ENCODE measurements around the gene MIEF2. TPM values are rescaled to one million over a fixed set of nuclear protein-coding genes. Genes with fewer than 3 reads are reported as not detected.
"Not testable (repeated sequence)": the region's sequence is repeated elsewhere in the genome, so short reads cannot be mapped to it uniquely, and the experiment has no call there.

The MIEF2 gene
- total and polyA plus RNA-seq, 3 experiments from 2014 or later = 5.5 to 14.1 (median 5.6) TPM

- H3K4me3 Mint-ChIP-seq = no peak overlapping the region
- CTCF ChIA-PET = no interaction called here
- Histone ChIP-seq H3K4me1 (ENCODE audit: insufficient read depth, low read length) (no peaks in the 10 kb centered on the region), H3K4me3 (ENCODE audit: low read length) (no peak overlapping the region), H3K27me3 (ENCODE audit: insufficient read depth, low read length, poor library complexity, severe bottlenecking) (no peaks in the 10 kb centered on the region), H3K9me3 (ENCODE audit: low read length) (no peaks in the 10 kb centered on the region), H3K27ac (ENCODE audit: low read depth, low read length) (no peak overlapping the region), H3K36me3 (ENCODE audit: insufficient read depth, low read length) (peaks cover 51% of the 10 kb centered on the region)
- H3K4me1 Mint-ChIP-seq = no peaks in the 10 kb centered on the region
- no peaks in the 10 kb centered on the region for H3K9me3 Mint-ChIP-seq
- no peaks in the 10 kb centered on the region for H3K27me3 Mint-ChIP-seq
- peak overlapping the region in 1 of 8 donors; percentile 29 for H3K27ac Mint-ChIP-seq
- no peak for DNase-seq
- POLR2A ChIA-PET = no interaction called here
- H3K36me3 Mint-ChIP-seq = peaks cover 3 to 85% (median 15%) of the 10 kb centered on the region in 3 donors
These were observed 21.3 kb downstream of the MIEF2 start for GRCh38 chr17:18281788-18282187.

DNA sequence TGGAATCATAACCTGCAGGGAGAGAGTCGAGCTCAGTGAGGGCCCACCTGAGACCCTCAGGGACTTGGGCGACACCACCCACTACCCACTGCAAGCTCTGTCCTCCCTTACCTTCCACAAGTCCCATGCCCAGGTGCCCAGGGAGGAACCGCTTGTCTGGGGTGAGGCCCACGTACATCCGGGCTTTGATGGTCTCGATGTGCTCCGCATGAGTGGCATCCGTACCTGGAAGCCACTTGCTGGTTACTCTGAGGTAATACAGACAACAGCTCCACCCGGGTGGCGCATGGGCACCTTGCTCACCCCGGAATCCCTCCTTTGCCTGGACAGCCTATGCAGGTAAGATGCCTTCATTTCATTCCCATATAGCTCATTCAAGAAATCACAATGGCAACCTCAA lies 24.8 kb downstream of the MIEF2 start:
- no peak for DNase-seq
- H3K36me3 Mint-ChIP-seq = peaks cover 7 to 85% (median 18%) of the 10 kb centered on the region in 3 donors
- Histone ChIP-seq H3K27ac (ENCODE audit: low read depth, low read length) (no peak overlapping the region), H3K36me3 (ENCODE audit: insufficient read depth, low read length) (peaks cover 50% of the 10 kb centered on the region), H3K9me3 (ENCODE audit: low read length) (no peaks in the 10 kb centered on the region), H3K4me1 (ENCODE audit: insufficient read depth, low read length) (no peaks in the 10 kb centered on the region), H3K4me3 (ENCODE audit: low read length) (no peak overlapping the region), H3K27me3 (ENCODE audit: insufficient read depth, low read length, poor library complexity, severe bottlenecking) (no peaks in the 10 kb centered on the region)
- CTCF ChIA-PET = interaction anchor here (2.7 kb wide), 1 partner anchor 21 kb away, joined by 6 read pairs; no protein-coding TSS in a partner anchor
- no peak overlapping the region for H3K4me3 Mint-ChIP-seq
- peak overlapping the region in 3 of 8 donors; percentile 13 to 72 (median 33) for H3K27ac Mint-ChIP-seq
- H3K9me3 Mint-ChIP-seq = no peaks in the 10 kb centered on the region
- H3K4me1 Mint-ChIP-seq = no peaks in the 10 kb centered on the region
- no peaks in the 10 kb centered on the region for H3K27me3 Mint-ChIP-seq
- POLR2A ChIA-PET = no interaction called here

- no peak overlapping the region for H3K4me3 ChIP-seq (ENCODE audit: low read length)
- Mint-ChIP-seq H3K36me3 (peaks cover 4 to 76% (median 12%) of the 10 kb centered on the region in 3 donors), H3K27ac (peak overlapping the region in 2 of 8 donors; percentile 26 to 57), H3K4me3 (no peak overlapping the region), H3K4me1 (no peaks in the 10 kb centered on the region), H3K27me3 (no peaks in the 10 kb centered on the region), H3K9me3 (no peaks in the 10 kb centered on the region)
- H3K4me1 ChIP-seq (ENCODE audit: insufficient read depth, low read length) = no peaks in the 10 kb centered on the region
- DNase-seq = no peak
- H3K9me3 ChIP-seq (ENCODE audit: low read length) = no peaks in the 10 kb centered on the region
- H3K27me3 ChIP-seq (ENCODE audit: insufficient read depth, low read length, poor library complexity, severe bottlenecking) = no peaks in the 10 kb centered on the region
- POLR2A ChIA-PET = no interaction called here
- peaks cover 28% of the 10 kb centered on the region for H3K36me3 ChIP-seq (ENCODE audit: insufficient read depth, low read length)
- CTCF ChIA-PET = no interaction called here
- H3K27ac ChIP-seq (ENCODE audit: low read depth, low read length) = no peak overlapping the region
These were observed 31.5 kb downstream of the MIEF2 start for GRCh38 chr17:18291718-18292540.

DNA sequence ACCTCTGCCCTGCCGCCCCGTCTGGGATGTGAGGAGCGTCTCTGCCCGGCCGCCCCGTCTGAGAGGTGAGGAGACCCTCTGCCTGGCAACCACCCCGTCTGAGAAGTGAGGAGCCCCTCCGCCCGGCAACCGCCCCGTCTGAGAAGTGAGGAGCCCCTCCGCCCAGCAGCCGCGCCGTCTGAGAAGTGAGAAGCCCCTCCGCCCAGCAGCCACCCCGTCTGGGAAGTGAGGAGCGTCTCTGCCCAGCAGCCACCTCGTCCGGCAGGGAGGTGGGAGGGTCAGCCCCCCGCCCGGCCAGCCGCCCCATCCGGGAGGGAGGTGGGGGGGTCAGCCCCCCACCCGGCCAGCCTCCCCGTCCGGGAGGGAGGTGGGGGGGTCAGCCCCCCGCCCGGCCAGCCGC lies 37.6 kb downstream of the MIEF2 start:
- H3K36me3 ChIP-seq (ENCODE audit: insufficient read depth, low read length) = peaks cover 24% of the 10 kb centered on the region

GRCh38 chr17:18300725-18301480 lies 40.4 kb downstream of the MIEF2 start:
- no peak overlapping the region for H3K4me3 Mint-ChIP-seq
- no peaks in the 10 kb centered on the region for H3K4me1 Mint-ChIP-seq
- no peaks in the 10 kb centered on the region for H3K9me3 Mint-ChIP-seq
- ChIA-PET CTCF (no interaction called here), POLR2A (no interaction called here)
- Histone ChIP-seq H3K27ac (ENCODE audit: low read depth, low read length) (no peak overlapping the region), H3K4me1 (ENCODE audit: insufficient read depth, low read length) (no peaks in the 10 kb centered on the region), H3K4me3 (ENCODE audit: low read length) (no peak overlapping the region), H3K27me3 (ENCODE audit: insufficient read depth, low read length, poor library complexity, severe bottlenecking) (no peaks in the 10 kb centered on the region), H3K9me3 (ENCODE audit: low read length) (no peaks in the 10 kb centered on the region), H3K36me3 (ENCODE audit: insufficient read depth, low read length) (peaks cover 30% of the 10 kb centered on the region)
- peaks cover 0 to 75% (median 14%) of the 10 kb centered on the region in 3 donors for H3K36me3 Mint-ChIP-seq
- H3K27me3 Mint-ChIP-seq = no peaks in the 10 kb centered on the region
- peak overlapping the region in 1 of 8 donors; percentile 50 for H3K27ac Mint-ChIP-seq
- no peak for DNase-seq

More for the DNA sequence above, 37.6 kb downstream of the MIEF2 start:
- H3K9me3 Mint-ChIP-seq; H3K27me3 Mint-ChIP-seq; H3K9me3 ChIP-seq (ENCODE audit: low read length); CTCF ChIA-PET; POLR2A ChIA-PET; H3K27ac Mint-ChIP-seq; H3K27me3 ChIP-seq (ENCODE audit: insufficient read depth, low read length, poor library complexity, severe bottlenecking); H3K4me1 Mint-ChIP-seq; H3K27ac ChIP-seq (ENCODE audit: low read depth, low read length); DNase-seq; H3K4me1 ChIP-seq (ENCODE audit: insufficient read depth, low read length); H3K4me3 Mint-ChIP-seq; H3K4me3 ChIP-seq (ENCODE audit: low read length): not testable (repeated sequence)
- H3K36me3 Mint-ChIP-seq = peaks cover 0 to 68% (median 16%) of the 10 kb centered on the region in 3 donors

DNA sequence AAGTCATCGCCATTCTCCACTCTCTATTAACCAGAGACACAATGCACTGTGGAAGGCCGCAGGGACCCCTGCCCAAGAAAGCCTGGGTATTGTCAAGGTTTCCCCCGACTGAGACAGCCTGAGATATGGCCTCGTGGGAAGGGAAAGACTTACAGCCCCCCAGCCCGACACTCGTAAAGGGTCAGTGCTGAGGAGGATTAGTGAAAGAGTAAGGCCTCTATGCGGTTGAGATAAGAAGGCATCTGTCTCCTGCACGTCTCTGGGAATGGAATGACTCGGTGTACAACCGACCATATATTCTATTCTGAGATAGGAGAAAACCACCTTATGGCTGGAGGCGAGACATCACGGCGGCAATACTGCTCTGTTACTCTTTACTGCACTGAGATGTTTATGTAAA lies 42.7 kb downstream of the MIEF2 start:
- H3K4me3 ChIP-seq (ENCODE audit: low read length); H3K4me3 Mint-ChIP-seq; H3K4me1 ChIP-seq (ENCODE audit: insufficient read depth, low read length); H3K27me3 ChIP-seq (ENCODE audit: insufficient read depth, low read length, poor library complexity, severe bottlenecking); CTCF ChIA-PET; DNase-seq; H3K4me1 Mint-ChIP-seq; H3K27ac Mint-ChIP-seq; H3K27ac ChIP-seq (ENCODE audit: low read depth, low read length); H3K27me3 Mint-ChIP-seq; POLR2A ChIA-PET; H3K9me3 ChIP-seq (ENCODE audit: low read length); H3K9me3 Mint-ChIP-seq: not testable (repeated sequence)
- H3K36me3 ChIP-seq (ENCODE audit: insufficient read depth, low read length) = peaks cover 39% of the 10 kb centered on the region
- peaks cover 0 to 75% (median 14%) of the 10 kb centered on the region in 3 donors for H3K36me3 Mint-ChIP-seq

DNA sequence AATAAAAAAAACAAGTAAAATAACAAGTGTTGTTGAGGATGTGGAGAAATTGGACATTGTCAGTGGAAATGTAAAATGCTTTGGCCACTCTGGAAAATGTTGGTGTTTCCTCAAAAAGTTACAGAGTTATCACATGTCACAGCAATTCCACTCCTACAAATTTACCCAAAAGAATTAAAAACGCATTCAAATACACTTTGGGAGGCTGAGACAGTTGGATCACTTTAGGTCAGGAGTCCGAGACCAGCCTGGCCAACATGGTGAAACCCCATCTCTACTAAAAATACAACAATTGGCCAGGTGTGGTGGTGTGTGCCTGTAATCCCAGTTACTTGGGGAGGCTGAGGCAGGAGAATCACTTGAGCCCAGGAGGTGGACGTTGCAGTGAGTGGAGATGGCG lies 48.7 kb downstream of the MIEF2 start:
- Histone ChIP-seq H3K27me3 (ENCODE audit: insufficient read depth, low read length, poor library complexity, severe bottlenecking) (no peaks in the 10 kb centered on the region), H3K9me3 (ENCODE audit: low read length) (no peaks in the 10 kb centered on the region), H3K4me1 (ENCODE audit: insufficient read depth, low read length) (peaks cover 27% of the 10 kb centered on the region), H3K27ac (ENCODE audit: low read depth, low read length) (no peak overlapping the region), H3K4me3 (ENCODE audit: low read length) (no peak overlapping the region), H3K36me3 (ENCODE audit: insufficient read depth, low read length) (peaks cover 22% of the 10 kb centered on the region)
- Mint-ChIP-seq H3K27ac (no peak overlapping the region), H3K4me3 (no peak overlapping the region), H3K4me1 (peaks cover 23 to 35% (median 35%) of the 10 kb centered on the region in 3 donors), H3K36me3 (peaks cover 0 to 58% (median 6%) of the 10 kb centered on the region in 3 donors), H3K27me3 (no peaks in the 10 kb centered on the region), H3K9me3 (no peaks in the 10 kb centered on the region)
- POLR2A ChIA-PET = no interaction called here
- DNase-seq = no peak
- CTCF ChIA-PET = no interaction called here
